GM10266 (cell line): ENCODE data around the gene SLC10A7.
A peak's percentile ranks its signal among the peaks of the same experiment; 100 is the strongest.

Source experiments
- DNase-seq: peaks from one replicate; pipeline ENCODE4 v3.0.0; 2012; ENCODE audit errors: extremely low spot score
- TF ChIP-seq, protein P1 (sequence below): IDR thresholded peaks from 2 replicates; pipeline ENCODE4 v1.5.1; 2012; ENCODE audit warnings: mild to moderate bottlenecking, low read depth; ENCODE audit not compliant: control insufficient read depth, insufficient read depth; ENCODE audit errors: missing control alignments

Gene SLC10A7

GRCh38 chr4:146450524-146450923 is 71.2 kb downstream of the SLC10A7 start:
- DNase-seq, result peak; percentile 44
- TF ChIP-seq, protein P1, sequence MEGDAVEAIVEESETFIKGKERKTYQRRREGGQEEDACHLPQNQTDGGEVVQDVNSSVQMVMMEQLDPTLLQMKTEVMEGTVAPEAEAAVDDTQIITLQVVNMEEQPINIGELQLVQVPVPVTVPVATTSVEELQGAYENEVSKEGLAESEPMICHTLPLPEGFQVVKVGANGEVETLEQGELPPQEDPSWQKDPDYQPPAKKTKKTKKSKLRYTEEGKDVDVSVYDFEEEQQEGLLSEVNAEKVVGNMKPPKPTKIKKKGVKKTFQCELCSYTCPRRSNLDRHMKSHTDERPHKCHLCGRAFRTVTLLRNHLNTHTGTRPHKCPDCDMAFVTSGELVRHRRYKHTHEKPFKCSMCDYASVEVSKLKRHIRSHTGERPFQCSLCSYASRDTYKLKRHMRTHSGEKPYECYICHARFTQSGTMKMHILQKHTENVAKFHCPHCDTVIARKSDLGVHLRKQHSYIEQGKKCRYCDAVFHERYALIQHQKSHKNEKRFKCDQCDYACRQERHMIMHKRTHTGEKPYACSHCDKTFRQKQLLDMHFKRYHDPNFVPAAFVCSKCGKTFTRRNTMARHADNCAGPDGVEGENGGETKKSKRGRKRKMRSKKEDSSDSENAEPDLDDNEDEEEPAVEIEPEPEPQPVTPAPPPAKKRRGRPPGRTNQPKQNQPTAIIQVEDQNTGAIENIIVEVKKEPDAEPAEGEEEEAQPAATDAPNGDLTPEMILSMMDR, result no peak

GRCh38 chr4:146446555-146446954 is 75.2 kb downstream of the SLC10A7 start:
- DNase-seq, result no peak
- TF ChIP-seq, protein P1, result no peak

DNA sequence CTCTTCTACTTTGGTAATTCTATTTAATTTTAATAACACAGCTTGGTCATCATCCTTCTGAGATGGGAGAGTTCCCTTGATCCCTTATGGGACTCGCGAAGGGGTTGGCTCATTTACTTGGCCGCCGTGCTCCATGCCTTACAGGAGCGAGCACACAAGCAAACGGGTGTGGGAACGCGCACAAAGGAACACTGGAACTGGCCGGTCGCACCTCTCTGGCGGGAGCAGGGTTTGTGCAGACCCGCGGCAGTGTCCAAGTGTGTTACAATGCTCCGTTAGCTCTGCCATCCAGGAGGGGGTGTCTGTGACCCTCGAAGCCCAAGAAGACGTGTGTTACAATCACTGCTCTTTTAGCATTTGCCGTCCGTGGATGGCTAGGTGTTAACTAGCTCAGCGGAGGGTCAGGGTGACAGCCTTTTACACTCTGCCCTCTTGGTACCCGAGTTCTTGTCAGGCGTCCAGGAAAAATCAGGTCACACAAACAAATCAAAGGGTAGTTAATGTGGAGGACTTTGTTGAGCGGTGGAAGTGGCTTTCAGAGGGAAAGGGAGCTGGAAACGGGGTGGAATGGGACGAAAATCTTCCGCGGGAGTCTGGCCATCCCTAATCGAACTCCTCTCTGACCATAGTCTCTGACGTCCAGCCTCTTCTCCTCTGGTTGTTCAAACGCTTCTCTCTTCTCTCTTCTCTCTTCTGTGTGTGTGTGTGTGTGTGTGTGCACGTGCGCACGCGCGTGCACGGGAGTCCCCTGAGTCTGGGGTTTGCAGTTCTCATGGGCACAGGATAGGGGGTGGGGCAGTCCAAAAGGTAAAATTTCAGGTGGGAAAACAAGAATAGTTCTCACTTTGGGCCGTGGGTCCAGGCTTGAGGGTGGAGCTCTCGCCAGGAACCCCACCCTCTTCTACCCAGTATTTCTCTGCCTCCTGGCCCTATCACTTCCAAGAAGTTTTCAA is 76.3 kb downstream of the SLC10A7 start:
- no peak for DNase-seq
- TF ChIP-seq, protein P1, result no peak

DNA sequence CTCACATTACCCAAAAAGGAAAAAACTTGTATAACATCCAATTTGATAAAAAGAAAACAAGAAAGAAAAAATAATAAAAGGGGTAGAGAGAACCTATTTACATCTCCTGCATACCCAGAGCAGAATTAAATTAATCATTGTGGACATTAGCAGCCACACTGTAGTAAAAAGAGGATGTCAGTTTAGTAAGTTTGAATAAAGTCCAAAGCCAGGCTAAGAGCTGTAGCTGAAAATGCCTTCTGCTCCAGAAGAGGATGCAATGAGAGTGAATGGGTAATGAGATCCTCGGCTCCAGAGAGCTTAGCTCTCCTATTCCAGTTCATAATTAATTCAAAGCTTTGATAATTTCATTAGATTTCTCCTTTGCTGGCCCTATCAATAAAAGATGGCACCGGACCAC is 78.2 kb downstream of the SLC10A7 start:
- no peak for DNase-seq
- TF ChIP-seq, protein P1, result no peak

GRCh38 chr4:146442801-146443200 is 78.9 kb downstream of the SLC10A7 start:
- TF ChIP-seq, protein P1, result no peak
- no peak for DNase-seq

GRCh38 chr4:146439999-146440398 is 81.7 kb downstream of the SLC10A7 start:
- no peak for DNase-seq
- TF ChIP-seq, protein P1, result no peak

DNA sequence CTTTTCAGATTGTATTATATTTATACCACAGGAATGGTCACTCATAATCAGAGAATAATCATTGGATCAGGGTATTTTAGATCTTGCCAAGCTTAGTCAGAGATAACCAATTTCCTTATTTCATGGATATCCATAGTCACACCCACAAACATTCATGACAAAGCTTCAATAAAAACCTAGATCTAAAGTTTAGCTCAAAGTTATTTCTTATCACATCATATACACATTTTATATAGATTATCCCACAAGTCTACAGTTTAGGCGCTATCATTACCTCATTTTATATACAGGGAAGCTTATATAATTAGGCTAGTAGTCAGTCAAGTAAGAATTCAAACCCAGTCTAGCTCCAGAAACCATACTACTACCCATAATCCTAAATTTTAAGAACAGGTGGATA is 82.3 kb downstream of the SLC10A7 start:
- DNase-seq, result no peak
- TF ChIP-seq, protein P1, result no peak
